Fibroblast of lung (primary cell): ENCODE measurements around the gene ERP44.
"Not testable (repeated sequence)": the region's sequence is repeated elsewhere in the genome, so short reads cannot be mapped to it uniquely, and the experiment has no call there.

Experiments
- EZH2 ChIP-seq: IDR thresholded peaks from 2 replicates; pipeline ENCODE4 v1.5.1; 2012; ENCODE audit warnings: low read length, control low read depth, mild to moderate bottlenecking; ENCODE audit errors: missing control alignments
- TF ChIP-seq, protein P1 (sequence below), 2 donors: IDR thresholded peaks in 1 of 2; conservative IDR thresholded peaks in 1 of 2; 1 replicate in 1 of 2; 2 replicates in 1 of 2; pipeline ENCODE4 v1.5.1; 2011 to 2012; ENCODE audit warnings: low read length in 2 of 2, control low read depth in 1 of 2, inconsistent platforms in 1 of 2, low read depth in 1 of 2, mild to moderate bottlenecking in 1 of 2

DNA sequence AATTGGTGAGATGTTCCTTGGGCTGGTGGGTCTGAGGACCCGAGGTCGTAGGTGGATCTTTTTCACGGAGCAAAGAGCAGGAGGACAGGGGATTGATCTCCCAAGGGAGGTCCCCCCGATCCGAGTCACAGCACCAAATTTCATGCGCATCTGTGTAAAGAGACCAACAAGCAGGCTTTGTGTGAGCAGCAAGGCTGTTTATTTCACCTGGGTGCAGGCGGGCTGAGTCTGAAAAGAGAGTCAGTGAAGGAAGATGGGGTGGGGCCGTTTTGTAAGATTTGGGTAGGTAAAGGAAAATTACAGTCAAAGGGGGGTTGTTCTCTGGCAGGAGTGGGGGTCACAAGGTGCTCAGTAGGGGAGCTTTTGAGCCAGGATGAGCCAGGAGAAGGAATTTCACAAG is 47.2 kb upstream of the ERP44 start:
- not testable (repeated sequence) for TF ChIP-seq EZH2
- TF ChIP-seq, protein P1, sequence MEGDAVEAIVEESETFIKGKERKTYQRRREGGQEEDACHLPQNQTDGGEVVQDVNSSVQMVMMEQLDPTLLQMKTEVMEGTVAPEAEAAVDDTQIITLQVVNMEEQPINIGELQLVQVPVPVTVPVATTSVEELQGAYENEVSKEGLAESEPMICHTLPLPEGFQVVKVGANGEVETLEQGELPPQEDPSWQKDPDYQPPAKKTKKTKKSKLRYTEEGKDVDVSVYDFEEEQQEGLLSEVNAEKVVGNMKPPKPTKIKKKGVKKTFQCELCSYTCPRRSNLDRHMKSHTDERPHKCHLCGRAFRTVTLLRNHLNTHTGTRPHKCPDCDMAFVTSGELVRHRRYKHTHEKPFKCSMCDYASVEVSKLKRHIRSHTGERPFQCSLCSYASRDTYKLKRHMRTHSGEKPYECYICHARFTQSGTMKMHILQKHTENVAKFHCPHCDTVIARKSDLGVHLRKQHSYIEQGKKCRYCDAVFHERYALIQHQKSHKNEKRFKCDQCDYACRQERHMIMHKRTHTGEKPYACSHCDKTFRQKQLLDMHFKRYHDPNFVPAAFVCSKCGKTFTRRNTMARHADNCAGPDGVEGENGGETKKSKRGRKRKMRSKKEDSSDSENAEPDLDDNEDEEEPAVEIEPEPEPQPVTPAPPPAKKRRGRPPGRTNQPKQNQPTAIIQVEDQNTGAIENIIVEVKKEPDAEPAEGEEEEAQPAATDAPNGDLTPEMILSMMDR (conservative IDR thresholded peaks at IDR 0.05 in 1 of 2, IDR thresholded peaks at IDR 0.05 in 1 of 2; ENCODE audit: low read depth in 1 of 2, low read length in 2 of 2), result not testable (repeated sequence)
